Fibroblast of lung (primary cell): ENCODE data around the gene MATN1.

Source experiments
- CTCF ChIP-seq, 2 donors: IDR thresholded peaks in 1 of 2; conservative IDR thresholded peaks in 1 of 2; 1 replicate in 1 of 2; 2 replicates in 1 of 2; pipeline ENCODE4 v1.5.1; 2011 to 2012; ENCODE audit warnings: low read length in 2 of 2, control low read depth in 1 of 2, inconsistent platforms in 1 of 2, low read depth in 1 of 2, mild to moderate bottlenecking in 1 of 2
- EZH2 ChIP-seq: IDR thresholded peaks from 2 replicates; pipeline ENCODE4 v1.5.1; 2012; ENCODE audit warnings: low read length, control low read depth, mild to moderate bottlenecking; ENCODE audit errors: missing control alignments

- TF ChIP-seq CTCF (conservative IDR thresholded peaks at IDR 0.05 in 1 of 2, IDR thresholded peaks at IDR 0.05 in 1 of 2; ENCODE audit: low read depth in 1 of 2, low read length in 2 of 2) (no peak), EZH2 (no peak)
These were observed 38.2 kb upstream of the MATN1 start for GRCh38 chr1:30761381-30762151.
